Mesothelial cell of epicardium (in vitro differentiated cells): ENCODE results near the gene NCAM1. TPM values are rescaled to one million over a fixed set of nuclear protein-coding genes. Genes with fewer than 3 reads are reported as not detected.

Source experiments
- DNase-seq, 2 experiments: peaks; one replicate each; pipeline ENCODE4 v3.0.0; 2021; ENCODE audit warnings: low spot score in 2 of 2; ENCODE audit not compliant: unreplicated experiment in 2 of 2
- H3K27ac Mint-ChIP-seq: 2 replicates; pipeline ENCODE4 v1.8.0; 2021; ENCODE audit warnings: mixed read lengths
- H3K27me3 Mint-ChIP-seq: 2 replicates; pipeline ENCODE4 v1.8.0; 2021; ENCODE audit warnings: low read depth, mixed read lengths
- H3K36me3 Mint-ChIP-seq: 2 replicates; pipeline ENCODE4 v1.8.0; 2021; ENCODE audit warnings: mixed read lengths
- H3K4me1 Mint-ChIP-seq: 2 replicates; pipeline ENCODE4 v1.8.0; 2021; ENCODE audit warnings: mixed read lengths
- H3K4me3 Mint-ChIP-seq: 2 replicates; pipeline ENCODE4 v1.8.0; 2021; ENCODE audit warnings: mild to moderate bottlenecking, moderate library complexity, mixed read lengths
- H3K9me3 Mint-ChIP-seq: 2 replicates; pipeline ENCODE4 v1.8.0; 2021; ENCODE audit warnings: mixed read lengths
- CTCF ChIP-seq: fragments of 200-600 bp; sonication (generic); IDR thresholded peaks from one replicate; pipeline ENCODE4 v1.5.0; 2021; ENCODE audit warnings: antibody characterized with exemption; ENCODE audit not compliant: unreplicated experiment
- total RNA-seq: library from RNA; stranded (reverse); gene quantifications from 3 replicates; pipeline ENCODE4 v1.2.1, GENCODE V29; 2021

The NCAM1 gene
- total RNA-seq, 1 donor from 2014 or later, result 139 TPM

GRCh38 chr11:113019711-113020110 lies 58.5 kb downstream of the NCAM1 start:
- Mint-ChIP-seq H3K4me3 (no peak overlapping the region), H3K9me3 (no peaks in the 10 kb centered on the region), H3K36me3 (no peaks in the 10 kb centered on the region), H3K4me1 (peaks cover 60% of the 10 kb centered on the region), H3K27ac (no peak overlapping the region), H3K27me3 (no peaks in the 10 kb centered on the region)
- no peak for DNase-seq
- TF ChIP-seq CTCF, result no peak

- Mint-ChIP-seq H3K27ac (no peak overlapping the region), H3K36me3 (no peaks in the 10 kb centered on the region), H3K4me1 (peaks cover 58% of the 10 kb centered on the region), H3K9me3 (no peaks in the 10 kb centered on the region), H3K27me3 (no peaks in the 10 kb centered on the region), H3K4me3 (no peak overlapping the region)
- DNase-seq, result no peak
- no peak for TF ChIP-seq CTCF
Observed at GRCh38 chr11:113021111-113021510, 59.9 kb downstream of the NCAM1 start.

- no peak overlapping the region for H3K4me3 Mint-ChIP-seq
- H3K4me1 Mint-ChIP-seq, result peaks cover 57% of the 10 kb centered on the region
- H3K36me3 Mint-ChIP-seq, result no peaks in the 10 kb centered on the region
- no peaks in the 10 kb centered on the region for H3K9me3 Mint-ChIP-seq
- H3K27ac Mint-ChIP-seq, result peak overlapping the region; percentile 63
- no peaks in the 10 kb centered on the region for H3K27me3 Mint-ChIP-seq
- TF ChIP-seq CTCF, result no peak
- no peak for DNase-seq
Observed at GRCh38 chr11:113022262-113022661, 61.0 kb downstream of the NCAM1 start.

GRCh38 chr11:113023228-113023627 lies 62.0 kb downstream of the NCAM1 start:
- no peak overlapping the region for H3K4me3 Mint-ChIP-seq
- no peaks in the 10 kb centered on the region for H3K27me3 Mint-ChIP-seq
- DNase-seq, result no peak
- peaks cover 51% of the 10 kb centered on the region for H3K4me1 Mint-ChIP-seq
- H3K36me3 Mint-ChIP-seq, result no peaks in the 10 kb centered on the region
- TF ChIP-seq CTCF, result no peak
- no peaks in the 10 kb centered on the region for H3K9me3 Mint-ChIP-seq
- H3K27ac Mint-ChIP-seq, result no peak overlapping the region

- Mint-ChIP-seq H3K27me3 (no peaks in the 10 kb centered on the region), H3K27ac (peak overlapping the region; percentile 18), H3K4me1 (peaks cover 45% of the 10 kb centered on the region), H3K36me3 (no peaks in the 10 kb centered on the region), H3K4me3 (no peak overlapping the region), H3K9me3 (no peaks in the 10 kb centered on the region)
- no peak for TF ChIP-seq CTCF
- no peak for DNase-seq
Observed at GRCh38 chr11:113023986-113024385, 62.8 kb downstream of the NCAM1 start.

GRCh38 chr11:113026778-113027177 lies 65.6 kb downstream of the NCAM1 start:
- peak overlapping the region; percentile 39 for H3K27ac Mint-ChIP-seq

More at GRCh38 chr11:113026778-113027177, 65.6 kb downstream of the NCAM1 start:
- DNase-seq, result no peak
- Mint-ChIP-seq H3K27me3 (no peaks in the 10 kb centered on the region), H3K9me3 (no peaks in the 10 kb centered on the region), H3K36me3 (no peaks in the 10 kb centered on the region), H3K4me1 (peaks cover 47% of the 10 kb centered on the region), H3K4me3 (no peak overlapping the region)
- TF ChIP-seq CTCF, result no peak
